ENCODE measurements around the gene IL17REL.
"Not testable (repeated sequence)": the region's sequence is repeated elsewhere in the genome, so short reads cannot be mapped to it uniquely, and the experiment has no call there.

Gene IL17REL

GRCh38 chr22:49947296-49947622, 65.3 kb downstream of the IL17REL start:
- DNase-seq = no peak
- H3K4me1 Mint-ChIP-seq = peaks cover 24% of the 10 kb centered on the region
- no peaks in the 10 kb centered on the region for H3K36me3 Mint-ChIP-seq (ENCODE audit: low read depth)
- H3K27ac Mint-ChIP-seq = no peak overlapping the region
- no peak overlapping the region for H3K4me3 Mint-ChIP-seq
- H3K27me3 Mint-ChIP-seq (ENCODE audit: low read depth, poor library complexity) = no peaks in the 10 kb centered on the region
- TF ChIP-seq CTCF (IDR thresholded peaks at IDR 0.05) = no peak
- H3K9me3 Mint-ChIP-seq = no peaks in the 10 kb centered on the region

GRCh38 chr22:49946612-49947295, 65.8 kb downstream of the IL17REL start:
- Mint-ChIP-seq H3K36me3 (ENCODE audit: low read depth) (no peaks in the 10 kb centered on the region), H3K4me1 (peaks cover 21% of the 10 kb centered on the region), H3K4me3 (no peak overlapping the region), H3K27ac (no peak overlapping the region), H3K9me3 (no peaks in the 10 kb centered on the region), H3K27me3 (ENCODE audit: low read depth, poor library complexity) (no peaks in the 10 kb centered on the region)
- no peak for TF ChIP-seq CTCF (IDR thresholded peaks at IDR 0.05)
- DNase-seq = no peak

- not testable (repeated sequence) for H3K4me3 Mint-ChIP-seq; H3K27ac Mint-ChIP-seq; DNase-seq; H3K27me3 Mint-ChIP-seq (ENCODE audit: low read depth, poor library complexity); H3K9me3 Mint-ChIP-seq; H3K36me3 Mint-ChIP-seq (ENCODE audit: low read depth)
- peaks cover 21% of the 10 kb centered on the region for H3K4me1 Mint-ChIP-seq
These were observed 67.3 kb downstream of the IL17REL start for GRCh38 chr22:49945042-49945794.
